Loucy (cell line): Measurements from ENCODE around the gene LDLRAD4.

Source experiments
- H2AFZ ChIP-seq: fragments of 200-600 bp; sonication (generic); 2 replicates; pipeline ENCODE4 v1.6.0; 2016; ENCODE audit warnings: antibody characterized with exemption, mild to moderate bottlenecking, low read length, moderate library complexity
- H3F3A ChIP-seq: fragments of 200-600 bp; 2 replicates; pipeline ENCODE4 v1.6.0; 2016; ENCODE audit warnings: antibody characterized with exemption, low read depth, mild to moderate bottlenecking
- H3K27me3 ChIP-seq: fragments of 200-600 bp; sonication (generic); 2 replicates; pipeline ENCODE4 v1.6.1; 2014; ENCODE audit warnings: low read length, mild to moderate bottlenecking; ENCODE audit not compliant: insufficient read depth, poor library complexity, severe bottlenecking
- H3K36me3 ChIP-seq: fragments of 200-600 bp; sonication (generic); 2 replicates; pipeline ENCODE4 v1.6.1; 2016; ENCODE audit warnings: low read length; ENCODE audit not compliant: insufficient read depth
- H3K4me1 ChIP-seq: fragments of 200-600 bp; sonication (generic); 2 replicates; pipeline ENCODE4 v1.5.1; 2014; ENCODE audit warnings: low read length, mild to moderate bottlenecking; ENCODE audit not compliant: insufficient read depth, poor library complexity, severe bottlenecking
- H3K4me2 ChIP-seq: fragments of 200-600 bp; sonication (generic); 2 replicates; pipeline ENCODE4 v1.6.0; 2014; ENCODE audit warnings: antibody characterized with exemption, low read length, low read depth, mild to moderate bottlenecking; ENCODE audit not compliant: poor library complexity, severe bottlenecking
- H3K4me3 ChIP-seq: fragments of 200-600 bp; sonication (generic); 2 replicates; pipeline ENCODE4 v1.5.1; 2014; ENCODE audit warnings: low read length, mild to moderate bottlenecking, mixed read lengths; ENCODE audit not compliant: poor library complexity, severe bottlenecking
- H3K79me2 ChIP-seq: fragments of 200-600 bp; sonication (generic); 2 replicates; pipeline ENCODE4 v1.6.1; 2014; ENCODE audit warnings: low read length; ENCODE audit not compliant: insufficient read depth
- H3K9ac ChIP-seq: fragments of 200-600 bp; sonication (generic); 2 replicates; pipeline ENCODE4 v1.6.0; 2014; ENCODE audit warnings: mild to moderate bottlenecking, low read depth, low read length, moderate library complexity; ENCODE audit not compliant: poor library complexity, severe bottlenecking
- H3K9me2 ChIP-seq: fragments of 200-600 bp; sonication (generic); replicated peaks from 2 replicates; pipeline ENCODE4 v1.6.1; 2016; ENCODE audit warnings: low read depth, low read length, mixed read lengths
- H3K9me3 ChIP-seq: fragments of 200-600 bp; sonication (generic); 2 replicates; pipeline ENCODE4 v1.6.1; 2014; ENCODE audit warnings: mild to moderate bottlenecking, antibody characterized with exemption, low read length, low read depth; ENCODE audit not compliant: insufficient read depth
- H4K20me1 ChIP-seq: fragments of 200-600 bp; sonication (generic); 2 replicates; pipeline ENCODE4 v1.6.0; 2014; ENCODE audit warnings: antibody characterized with exemption, low read length, mild to moderate bottlenecking; ENCODE audit not compliant: insufficient read depth, poor library complexity, severe bottlenecking
- EZH2phosphoT487 ChIP-seq: fragments of 200-600 bp; IDR thresholded peaks from 2 replicates; pipeline ENCODE4 v1.6.1; 2018; ENCODE audit warnings: antibody characterized with exemption, mild to moderate bottlenecking, moderate library complexity, borderline replicate concordance
- TF ChIP-seq, protein P1 (sequence below): fragments of 200-600 bp; sonication (generic); conservative IDR thresholded peaks from 2 replicates; pipeline ENCODE4 v1.5.1; 2014; ENCODE audit warnings: mild to moderate bottlenecking, antibody characterized with exemption, low read length

The LDLRAD4 gene

DNA sequence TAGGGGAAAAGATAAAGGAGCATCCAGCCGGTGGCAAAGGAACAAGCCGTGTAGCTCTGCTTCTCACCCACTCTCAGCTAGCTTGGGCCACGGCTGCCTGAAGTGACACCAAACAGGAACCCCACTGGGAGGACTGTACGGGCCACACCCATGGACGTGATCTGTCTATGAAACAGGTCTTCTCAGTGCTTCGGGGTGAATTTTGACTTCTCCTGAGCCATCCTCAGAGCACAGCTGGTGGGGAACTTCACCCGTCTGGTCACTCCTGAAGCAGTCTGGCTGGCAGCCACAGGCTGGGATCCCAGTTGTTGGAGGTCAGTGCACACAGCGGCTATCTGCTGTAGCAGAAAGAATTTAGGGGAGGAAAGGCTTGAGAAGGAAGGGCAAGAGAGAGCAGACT lies 284.0 kb downstream of the LDLRAD4 start:
- Histone ChIP-seq H4K20me1 (no peaks in the 10 kb centered on the region), H3K4me2 (no peak overlapping the region)

DNA sequence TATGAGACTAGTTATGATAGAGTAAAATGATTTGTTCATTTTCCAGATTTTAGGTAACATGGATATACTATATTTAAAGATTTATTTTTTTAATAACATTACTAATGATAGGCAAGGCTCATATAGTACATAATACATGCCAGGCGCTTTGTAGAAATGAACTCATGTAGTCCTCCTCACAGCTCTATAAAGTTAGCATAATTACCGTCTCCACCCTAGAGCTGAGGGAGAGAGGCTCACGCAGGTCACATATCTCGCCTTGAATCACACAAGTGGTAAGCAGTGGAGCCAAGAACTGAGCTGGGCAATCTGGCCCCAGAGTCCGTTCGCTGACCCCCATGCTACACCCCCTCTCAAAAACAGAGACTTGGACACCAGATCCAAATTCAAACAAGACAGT lies 285.3 kb downstream of the LDLRAD4 start:
- H3K79me2 ChIP-seq: peaks cover 3% of the 10 kb centered on the region; the same call in 1 of the 2 replicates
- H3K27me3 ChIP-seq: no peaks in the 10 kb centered on the region
- H3F3A ChIP-seq: no peaks in the 10 kb centered on the region; the same call in 1 of the 2 replicates
- H3K4me2 ChIP-seq: no peak overlapping the region
- H4K20me1 ChIP-seq: no peaks in the 10 kb centered on the region
- peaks cover 6% of the 10 kb centered on the region; the same call in 1 of the 2 replicates for H3K9me3 ChIP-seq
- no peaks in the 10 kb centered on the region for H3K9me2 ChIP-seq
- TF ChIP-seq EZH2phosphoT487: no peak
- TF ChIP-seq, protein P1, sequence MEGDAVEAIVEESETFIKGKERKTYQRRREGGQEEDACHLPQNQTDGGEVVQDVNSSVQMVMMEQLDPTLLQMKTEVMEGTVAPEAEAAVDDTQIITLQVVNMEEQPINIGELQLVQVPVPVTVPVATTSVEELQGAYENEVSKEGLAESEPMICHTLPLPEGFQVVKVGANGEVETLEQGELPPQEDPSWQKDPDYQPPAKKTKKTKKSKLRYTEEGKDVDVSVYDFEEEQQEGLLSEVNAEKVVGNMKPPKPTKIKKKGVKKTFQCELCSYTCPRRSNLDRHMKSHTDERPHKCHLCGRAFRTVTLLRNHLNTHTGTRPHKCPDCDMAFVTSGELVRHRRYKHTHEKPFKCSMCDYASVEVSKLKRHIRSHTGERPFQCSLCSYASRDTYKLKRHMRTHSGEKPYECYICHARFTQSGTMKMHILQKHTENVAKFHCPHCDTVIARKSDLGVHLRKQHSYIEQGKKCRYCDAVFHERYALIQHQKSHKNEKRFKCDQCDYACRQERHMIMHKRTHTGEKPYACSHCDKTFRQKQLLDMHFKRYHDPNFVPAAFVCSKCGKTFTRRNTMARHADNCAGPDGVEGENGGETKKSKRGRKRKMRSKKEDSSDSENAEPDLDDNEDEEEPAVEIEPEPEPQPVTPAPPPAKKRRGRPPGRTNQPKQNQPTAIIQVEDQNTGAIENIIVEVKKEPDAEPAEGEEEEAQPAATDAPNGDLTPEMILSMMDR: no peak
- H3K9ac ChIP-seq: no peak overlapping the region
- peaks cover 7% of the 10 kb centered on the region; the same call in 1 of the 2 replicates for H3K36me3 ChIP-seq
- no peak overlapping the region for H3K4me3 ChIP-seq
- H3K4me1 ChIP-seq: peaks cover 34% of the 10 kb centered on the region
- H2AFZ ChIP-seq: no peak overlapping the region

More for the DNA sequence above, 284.0 kb downstream of the LDLRAD4 start:
- Histone ChIP-seq H2AFZ (no peak overlapping the region), H3K4me1 (peaks cover 34% of the 10 kb centered on the region), H3K4me3 (no peak overlapping the region), H3K9me2 (no peaks in the 10 kb centered on the region), H3F3A (no peaks in the 10 kb centered on the region; the same call in 1 of the 2 replicates), H3K27me3 (no peaks in the 10 kb centered on the region), H3K36me3 (peaks cover 15% of the 10 kb centered on the region; the same call in 1 of the 2 replicates), H3K9me3 (no peaks in the 10 kb centered on the region; the same call in 1 of the 2 replicates), H3K79me2 (peaks cover 3% of the 10 kb centered on the region; the same call in 1 of the 2 replicates), H3K9ac (no peak overlapping the region)
- TF ChIP-seq, protein P1: no peak
- TF ChIP-seq EZH2phosphoT487: no peak

DNA sequence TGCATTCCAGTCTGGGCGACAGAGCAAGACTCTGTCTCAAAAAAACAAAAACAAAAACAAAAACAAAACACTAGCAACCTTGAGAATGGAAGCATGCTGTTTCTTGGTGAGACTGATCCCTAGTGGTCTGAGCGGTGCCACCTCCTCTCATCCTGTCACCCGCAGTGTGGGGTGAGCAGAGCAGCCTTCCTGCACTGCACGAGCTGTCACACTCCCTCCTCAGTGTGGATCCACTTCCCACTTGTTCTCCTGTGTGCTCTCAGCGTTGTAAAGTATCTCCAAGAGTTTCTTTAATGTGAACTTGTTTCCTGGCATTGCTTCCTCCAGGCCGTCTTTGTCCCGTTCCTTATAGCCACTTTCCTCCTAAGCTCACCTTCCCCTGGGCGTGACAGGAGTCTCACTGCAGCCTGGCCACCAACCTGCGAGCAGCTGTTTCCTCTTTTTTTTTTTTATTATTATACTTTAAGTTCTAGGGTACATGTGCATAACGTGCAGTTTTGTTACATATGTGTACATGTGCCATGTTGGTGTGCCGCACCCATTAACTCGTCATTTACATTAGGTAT lies 287.3 kb downstream of the LDLRAD4 start:
- TF ChIP-seq, protein P1: no peak; the same call in 1 of the 2 replicates
- no peak for TF ChIP-seq EZH2phosphoT487
- Histone ChIP-seq H3K27me3 (no peaks in the 10 kb centered on the region), H3F3A (no peaks in the 10 kb centered on the region; the same call in 1 of the 2 replicates)

More for the DNA sequence above, 287.3 kb downstream of the LDLRAD4 start:
- Histone ChIP-seq H2AFZ (no peak overlapping the region), H3K4me3 (peak overlapping the region; percentile 36), H3K9me3 (peaks cover 6% of the 10 kb centered on the region; the same call in 1 of the 2 replicates), H3K4me1 (peaks cover 35% of the 10 kb centered on the region), H3K9ac (no peak overlapping the region), H3K4me2 (peak overlapping the region; percentile 45), H3K9me2 (no peaks in the 10 kb centered on the region), H3K79me2 (peaks cover 3% of the 10 kb centered on the region; the same call in 1 of the 2 replicates), H4K20me1 (no peaks in the 10 kb centered on the region), H3K36me3 (no peaks in the 10 kb centered on the region)
